PC-3 (cell line): ENCODE measurements around the gene CD164L2. TPM values are rescaled to one million over a fixed set of nuclear protein-coding genes. Genes with fewer than 3 reads are reported as not detected.

Experiments
- ATAC-seq: fragments of 200-7000 bp; cut with Tn5 transposase; 2 replicates; pipeline ENCODE4 v1.9.1; 2020; ENCODE audit warnings: mild to moderate bottlenecking, moderate library complexity
- BruUV-seq: library from RNA; stranded (reverse); fragments of 400-500 nt; replicated peaks from 2 replicates; lab custom pipeline; 2021; lab: Mats Ljungman, UMichigan
- CTCF ChIA-PET: fragments of 300-600 bp; sonication (Branson Sonifier 250); formaldehyde crosslinking; loops from one replicate; lab custom pipeline; 2022; ENCODE audit warnings: antibody characterized with exemption; lab: Charles Lee
- POLR2A ChIA-PET: fragments of 300-600 bp; sonication (Branson Sonifier 250); formaldehyde crosslinking; loops from one replicate; lab custom pipeline; 2022; ENCODE audit warnings: antibody characterized with exemption; ENCODE audit not compliant: unreplicated experiment; lab: Charles Lee
- DNase-seq: peaks from one replicate; pipeline ENCODE4 v3.0.0-alpha.2; 2015
- H2AFZ ChIP-seq: fragments of 300-600 bp; sonication (generic); 2 replicates; pipeline ENCODE4 v1.6.0; 2016; ENCODE audit warnings: antibody characterized with exemption, low read length
- H3F3A ChIP-seq: fragments of 300-600 bp; sonication (generic); one replicate; pipeline ENCODE4 v1.6.0; 2017; ENCODE audit warnings: antibody characterized with exemption, low read length, control low read depth, mild to moderate bottlenecking; ENCODE audit not compliant: unreplicated experiment
- H3K27ac ChIP-seq: fragments of 300-600 bp; sonication (generic); 2 replicates; pipeline ENCODE4 v1.5.1; 2016; ENCODE audit warnings: mild to moderate bottlenecking, low read length
- H3K27me3 ChIP-seq: fragments of 300-600 bp; sonication (generic); 2 replicates; pipeline ENCODE4 v1.6.1; 2016; ENCODE audit warnings: low read length, mixed read lengths
- H3K36me3 ChIP-seq: fragments of 300-600 bp; sonication (generic); 2 replicates; pipeline ENCODE4 v1.6.1; 2016; ENCODE audit warnings: low read depth, mixed run types, low read length, mixed read lengths
- H3K4me1 ChIP-seq: fragments of 300-600 bp; sonication (generic); 2 replicates; pipeline ENCODE4 v1.5.1; 2016; ENCODE audit warnings: low read length; ENCODE audit not compliant: insufficient read depth
- H3K4me2 ChIP-seq: fragments of 300-600 bp; sonication (generic); 2 replicates; pipeline ENCODE4 v1.6.0; 2016; ENCODE audit warnings: low read length
- H3K4me3 ChIP-seq: fragments of 300-600 bp; sonication (generic); 2 replicates; pipeline ENCODE4 v1.5.1; 2016; ENCODE audit warnings: mild to moderate bottlenecking, low read length, mixed read lengths
- H3K79me2 ChIP-seq: fragments of 300-600 bp; sonication (generic); 2 replicates; pipeline ENCODE4 v1.6.1; 2017; ENCODE audit warnings: low read length, mixed read lengths
- H3K9ac ChIP-seq: fragments of 300-600 bp; sonication (generic); 2 replicates; pipeline ENCODE4 v1.6.0; 2016; ENCODE audit warnings: mild to moderate bottlenecking, low read length
- H3K9me2 ChIP-seq: fragments of 300-600 bp; sonication (generic); replicated peaks from 2 replicates; pipeline ENCODE4 v1.6.1; 2016; ENCODE audit warnings: mixed run types, low read length, mixed read lengths
- H3K9me3 ChIP-seq: fragments of 300-600 bp; sonication (generic); 2 replicates; pipeline ENCODE4 v1.6.1; 2016; ENCODE audit warnings: low read length, mixed read lengths
- H4K20me1 ChIP-seq: fragments of 300-600 bp; sonication (generic); 2 replicates; pipeline ENCODE4 v1.6.1; 2016; ENCODE audit warnings: low read length, mixed read lengths
- CTCF ChIP-seq: fragments of 300-600 bp; sonication (generic); conservative IDR thresholded peaks from 2 replicates; pipeline ENCODE4 v1.5.1; 2017; ENCODE audit warnings: antibody characterized with exemption, low read depth, mild to moderate bottlenecking, low read length
- EZH2 ChIP-seq: fragments of 300-600 bp; sonication (generic); IDR thresholded peaks from one replicate; pipeline ENCODE4 v1.6.1; 2017; ENCODE audit warnings: antibody characterized with exemption, mild to moderate bottlenecking, low read length; ENCODE audit not compliant: unreplicated experiment
- EZH2phosphoT487 ChIP-seq: fragments of 300-600 bp; sonication (generic); IDR thresholded peaks from 2 replicates; pipeline ENCODE4 v1.6.1; 2018; ENCODE audit warnings: mild to moderate bottlenecking, antibody characterized with exemption, low read length, borderline replicate concordance
- intact Hi-C: fragments of 100-400 bp; cut with micrococcal nuclease; formaldehyde crosslinking; loops from 2 replicates; pipeline ENCODE4 v1.9.0; 2023
- total RNA-seq: library from RNA; depleted of rRNA; stranded (reverse); fragments of >200 nt; gene quantifications from 2 replicates; pipeline ENCODE4 v1.2.3, GENCODE V29; 2014

CD164L2 gene
- total RNA-seq, 1 experiment from 2014 or later = 0.47 TPM

GRCh38 chr1:27368869-27369582 lies 14.1 kb downstream of the CD164L2 start:
- no peak for ATAC-seq
- intact Hi-C loops = no loop called here

GRCh38 chr1:27367160-27367650 lies 15.9 kb downstream of the CD164L2 start:
- DNase-seq = no peak
- Histone ChIP-seq H3F3A (no peaks in the 10 kb centered on the region), H3K27me3 (no peaks in the 10 kb centered on the region), H3K4me2 (peak overlapping the region; percentile 100), H4K20me1 (no peaks in the 10 kb centered on the region), H3K79me2 (peaks cover 10% of the 10 kb centered on the region), H3K9me2 (no peaks in the 10 kb centered on the region), H3K36me3 (no peaks in the 10 kb centered on the region), H3K4me1 (peaks cover 13% of the 10 kb centered on the region), H2AFZ (peak overlapping the region; percentile 99), H3K27ac (peak overlapping the region; percentile 76), H3K9me3 (no peaks in the 10 kb centered on the region), H3K4me3 (peak overlapping the region; percentile 89), H3K9ac (peak overlapping the region; percentile 93)
- intact Hi-C loops = loop anchor here (2.0 kb wide), 1 partner anchor 44 kb away; the partner anchor contains the start of gene TMEM222
- ChIA-PET POLR2A (interaction anchor here (0.6 kb wide), 2 partner anchors 19 to 463 kb away, joined by 4 to 11 read pairs; partner anchors contain the start of gene PPP1R8), CTCF (interaction anchor here (0.5 to 2.5 kb wide), 4 partner anchors 9 to 67 kb away, joined by 3 to 11 read pairs (median 4); no protein-coding TSS in a partner anchor)
- BruUV-seq = no TSS peak
- no peak for ATAC-seq
- no peak for TF ChIP-seq EZH2
- TF ChIP-seq EZH2phosphoT487 = no peak
- TF ChIP-seq CTCF = no peak

More at GRCh38 chr1:27368869-27369582, 14.1 kb downstream of the CD164L2 start:
- H3F3A ChIP-seq = no peaks in the 10 kb centered on the region
- H3K4me1 ChIP-seq = peaks cover 13% of the 10 kb centered on the region
- no peaks in the 10 kb centered on the region for H3K36me3 ChIP-seq
- H3K27me3 ChIP-seq = no peaks in the 10 kb centered on the region
- BruUV-seq = no TSS peak
- H4K20me1 ChIP-seq = no peaks in the 10 kb centered on the region
- no peaks in the 10 kb centered on the region for H3K9me2 ChIP-seq
- H3K79me2 ChIP-seq = peaks cover 10% of the 10 kb centered on the region
- H3K9ac ChIP-seq = no peak overlapping the region
- H3K4me3 ChIP-seq = no peak overlapping the region
- H3K27ac ChIP-seq = no peak overlapping the region
- POLR2A ChIA-PET = no interaction called here
- CTCF ChIA-PET = interaction anchor here (0.8 kb wide), 1 partner anchor 51 kb away, joined by 3 read pairs; no protein-coding TSS in a partner anchor
- H2AFZ ChIP-seq = no peak overlapping the region
- no peaks in the 10 kb centered on the region for H3K9me3 ChIP-seq
- peak; percentile 44 for DNase-seq
- no peak for TF ChIP-seq EZH2phosphoT487
- no peak for TF ChIP-seq EZH2
- TF ChIP-seq CTCF = peak; percentile 54
- no peak overlapping the region for H3K4me2 ChIP-seq
